NCI-H2081 (cell line): ENCODE measurements around the gene PCDHB8.
"Not testable (repeated sequence)": the region's sequence is repeated elsewhere in the genome, so short reads cannot be mapped to it uniquely, and the experiment has no call there.

Experiments
- DNase-seq, 2 experiments: peaks; one replicate each; lab custom pipeline; 2025; lab: John Stamatoyannopoulos, UW

Gene PCDHB8

DNA sequence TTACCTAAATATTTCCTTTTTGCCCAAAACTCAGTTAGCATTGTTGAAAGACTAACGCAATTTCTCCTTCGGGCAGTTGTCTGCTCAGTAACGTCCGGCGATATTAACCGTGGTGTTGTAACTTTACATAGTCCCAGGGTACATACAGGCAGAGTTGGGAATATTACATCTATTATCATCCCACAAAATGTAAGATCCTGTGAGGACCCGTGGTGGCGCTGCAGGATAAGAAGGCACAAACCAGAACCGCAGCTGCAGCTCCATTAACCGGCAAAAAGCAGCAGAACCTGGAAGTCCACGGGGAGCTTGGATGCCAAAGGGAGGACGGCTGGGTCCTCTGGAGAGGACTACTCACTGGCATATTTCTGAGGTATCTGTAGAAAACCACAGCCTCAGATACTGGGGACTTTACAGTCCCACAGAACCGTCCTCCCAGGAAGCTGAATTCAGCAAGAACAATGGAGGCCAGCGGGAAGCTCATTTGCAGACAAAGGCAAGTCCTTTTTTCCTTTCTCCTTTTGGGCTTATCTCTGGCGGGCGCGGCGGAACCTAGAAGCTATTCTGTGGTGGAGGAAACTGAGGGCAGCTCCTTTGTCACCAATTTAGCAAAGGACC is at the start of gene PCDHB8:
PCDHB8 (plus strand) TSS at position 214 of the 615 bp plus-strand sequence; CDS start at position 459, 245 bp downstream.
- not testable (repeated sequence) for DNase-seq

DNA sequence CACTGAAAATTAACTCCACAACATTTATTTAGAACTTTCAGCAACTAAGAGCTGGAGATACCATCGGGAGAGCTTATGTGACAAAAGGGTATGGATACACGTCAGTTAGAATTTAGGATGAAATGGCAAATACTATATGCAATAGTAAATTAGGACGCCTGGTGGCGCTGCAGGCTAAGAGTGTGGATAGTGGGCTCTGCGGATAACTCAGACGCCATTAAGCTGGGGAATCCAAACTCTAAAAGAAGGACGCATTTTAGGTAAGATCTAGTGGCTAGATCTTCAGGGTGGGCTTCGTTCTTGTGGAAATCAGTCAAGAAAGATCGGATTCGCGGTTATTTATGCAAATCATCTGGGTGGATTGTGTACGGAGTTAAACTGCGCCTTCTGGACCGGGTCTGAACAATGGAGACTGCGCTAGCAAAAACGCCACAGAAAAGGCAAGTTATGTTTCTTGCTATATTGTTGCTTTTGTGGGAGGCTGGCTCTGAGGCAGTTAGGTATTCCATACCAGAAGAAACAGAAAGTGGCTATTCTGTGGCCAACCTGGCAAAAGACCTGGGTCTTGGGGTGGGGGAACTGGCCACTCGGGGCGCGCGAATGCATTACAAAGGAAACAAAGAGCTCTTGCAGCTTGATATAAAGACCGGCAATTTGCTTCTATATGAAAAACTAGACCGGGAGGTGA is 42.4 kb upstream of the PCDHB8 start, which contains the start of gene PCDHB5:
PCDHB5 (plus strand) TSS at position 177 of the 688 bp plus-strand sequence; CDS start at position 406, 229 bp downstream.
- DNase-seq = no peak

DNA sequence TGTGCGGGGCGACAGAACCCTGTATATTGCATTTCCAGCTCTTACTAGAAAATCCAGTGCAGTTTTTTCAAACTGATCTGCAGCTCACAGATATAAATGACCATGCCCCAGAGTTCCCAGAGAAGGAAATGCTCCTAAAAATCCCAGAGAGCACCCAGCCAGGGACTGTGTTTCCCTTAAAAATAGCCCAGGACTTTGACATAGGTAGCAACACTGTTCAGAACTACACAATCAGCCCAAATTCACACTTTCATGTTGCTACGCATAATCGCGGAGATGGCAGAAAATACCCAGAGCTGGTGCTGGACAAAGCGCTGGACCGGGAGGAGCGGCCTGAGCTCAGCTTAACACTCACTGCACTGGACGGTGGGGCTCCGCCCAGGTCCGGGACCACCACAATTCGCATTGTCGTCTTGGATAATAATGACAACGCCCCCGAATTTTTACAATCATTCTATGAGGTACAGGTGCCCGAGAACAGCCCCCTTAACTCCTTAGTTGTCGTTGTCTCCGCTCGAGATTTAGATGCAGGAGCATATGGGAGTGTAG is 41.8 kb upstream of the PCDHB8 start:
- DNase-seq = no peak

DNA sequence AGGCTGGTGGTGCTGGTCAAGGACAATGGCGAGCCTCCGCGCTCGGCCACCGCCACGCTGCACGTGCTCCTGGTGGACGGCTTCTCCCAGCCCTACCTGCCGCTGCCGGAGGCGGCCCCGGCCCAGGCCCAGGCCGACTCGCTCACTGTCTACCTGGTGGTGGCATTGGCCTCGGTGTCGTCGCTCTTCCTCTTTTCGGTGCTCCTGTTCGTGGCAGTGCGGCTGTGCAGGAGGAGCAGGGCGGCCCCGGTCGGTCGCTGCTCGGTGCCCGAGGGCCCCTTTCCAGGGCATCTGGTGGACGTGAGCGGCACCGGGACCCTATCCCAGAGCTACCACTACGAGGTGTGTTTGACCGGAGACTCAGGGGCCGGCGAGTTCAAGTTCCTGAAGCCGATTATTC is 40.2 kb upstream of the PCDHB8 start:
- not testable (repeated sequence) for DNase-seq

DNA sequence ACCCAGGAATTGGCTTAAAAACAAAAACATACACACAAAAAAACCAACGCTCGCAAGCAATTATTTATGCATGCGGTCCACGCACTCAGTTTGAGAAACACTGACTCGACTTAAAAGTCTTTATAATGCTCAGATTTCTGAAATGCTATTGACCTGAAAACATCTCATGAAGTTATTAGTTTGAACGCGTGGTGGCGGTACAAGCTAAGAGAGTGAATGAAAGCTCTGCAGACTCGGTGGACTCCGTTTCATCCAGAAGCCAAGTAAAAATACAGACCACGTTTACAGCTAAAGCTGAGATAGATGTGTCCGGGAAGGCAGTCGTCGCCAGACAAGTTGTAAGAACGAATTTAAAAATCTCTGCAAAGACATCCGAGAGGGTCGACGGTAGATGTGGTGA is 27.8 kb upstream of the PCDHB8 start, which contains the start of gene PCDHB6:
PCDHB6 (plus strand) TSS at position 246 of the 400 bp plus-strand sequence. CDS start 201 bp downstream, outside the sequence.
- DNase-seq = no peak

DNA sequence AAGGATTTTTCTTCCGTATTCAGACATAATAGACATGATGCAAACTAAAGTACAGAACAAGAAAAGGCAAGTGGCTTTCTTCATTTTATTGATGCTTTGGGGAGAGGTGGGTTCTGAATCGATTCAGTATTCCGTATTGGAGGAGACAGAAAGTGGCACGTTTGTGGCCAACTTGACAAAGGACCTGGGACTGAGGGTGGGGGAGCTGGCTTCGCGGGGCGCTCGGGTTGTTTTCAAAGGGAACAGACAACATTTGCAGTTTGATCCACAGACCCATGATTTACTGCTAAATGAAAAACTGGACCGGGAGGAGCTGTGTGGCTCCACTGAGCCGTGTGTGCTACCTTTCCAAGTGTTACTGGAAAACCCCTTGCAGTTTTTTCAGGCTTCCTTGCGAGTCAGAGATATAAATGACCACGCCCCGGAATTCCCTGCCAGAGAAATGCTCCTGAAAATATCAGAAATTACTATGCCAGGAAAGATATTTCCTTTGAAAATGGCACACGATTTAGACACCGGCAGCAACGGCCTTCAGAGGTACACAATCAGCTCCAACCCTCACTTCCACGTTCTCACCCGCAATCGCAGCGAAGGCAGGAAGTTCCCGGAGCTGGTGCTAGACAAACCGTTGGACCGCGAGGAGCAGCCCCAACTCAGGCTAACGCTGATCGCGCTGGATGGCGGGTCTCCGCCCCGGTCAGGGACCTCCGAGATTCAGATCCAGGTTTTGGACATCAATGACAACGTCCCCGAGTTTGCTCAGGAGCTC is 27.2 kb upstream of the PCDHB8 start:
- DNase-seq = no peak

DNA sequence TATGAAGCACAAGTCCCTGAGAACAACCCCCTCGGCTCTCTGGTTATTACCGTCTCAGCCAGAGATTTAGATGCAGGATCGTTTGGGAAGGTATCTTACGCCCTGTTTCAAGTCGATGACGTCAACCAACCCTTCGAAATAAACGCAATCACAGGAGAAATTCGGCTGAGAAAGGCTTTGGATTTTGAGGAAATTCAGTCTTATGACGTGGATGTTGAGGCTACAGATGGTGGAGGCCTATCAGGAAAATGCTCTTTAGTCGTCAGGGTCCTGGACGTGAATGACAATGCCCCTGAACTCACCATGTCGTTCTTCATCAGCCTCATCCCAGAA is 26.6 kb upstream of the PCDHB8 start:
- DNase-seq = no peak

DNA sequence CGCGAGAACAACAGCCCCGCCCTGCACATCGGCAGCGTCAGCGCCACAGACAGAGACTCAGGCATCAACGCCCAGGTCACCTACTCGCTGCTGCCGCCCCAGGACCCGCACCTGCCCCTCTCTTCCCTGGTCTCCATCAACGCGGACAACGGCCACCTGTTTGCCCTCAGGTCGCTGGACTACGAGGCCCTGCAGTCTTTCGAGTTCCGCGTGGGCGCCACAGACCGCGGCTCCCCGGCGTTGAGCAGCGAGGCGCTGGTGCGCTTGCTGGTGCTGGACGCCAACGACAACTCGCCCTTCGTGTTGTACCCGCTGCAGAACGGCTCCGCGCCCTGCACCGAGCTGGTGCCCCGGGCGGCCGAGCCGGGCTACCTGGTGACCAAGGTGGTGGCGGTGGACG is 26.0 kb upstream of the PCDHB8 start:
- not testable (repeated sequence) for DNase-seq

DNA sequence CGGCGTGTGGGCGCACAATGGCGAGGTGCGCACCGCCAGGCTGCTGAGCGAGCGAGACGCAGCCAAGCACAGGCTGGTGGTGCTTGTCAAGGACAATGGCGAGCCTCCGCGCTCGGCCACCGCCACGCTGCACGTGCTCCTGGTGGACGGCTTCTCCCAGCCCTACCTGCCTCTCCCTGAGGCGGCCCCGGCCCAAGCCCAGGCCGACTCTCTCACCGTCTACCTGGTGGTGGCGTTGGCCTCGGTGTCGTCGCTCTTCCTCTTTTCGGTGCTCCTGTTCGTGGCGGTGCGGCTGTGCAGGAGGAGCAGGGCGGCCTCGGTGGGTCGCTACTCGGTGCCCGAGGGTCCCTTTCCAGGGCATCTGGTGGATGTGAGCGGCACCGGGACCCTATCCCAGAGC is 25.5 kb upstream of the PCDHB8 start:
- not testable (repeated sequence) for DNase-seq

DNA sequence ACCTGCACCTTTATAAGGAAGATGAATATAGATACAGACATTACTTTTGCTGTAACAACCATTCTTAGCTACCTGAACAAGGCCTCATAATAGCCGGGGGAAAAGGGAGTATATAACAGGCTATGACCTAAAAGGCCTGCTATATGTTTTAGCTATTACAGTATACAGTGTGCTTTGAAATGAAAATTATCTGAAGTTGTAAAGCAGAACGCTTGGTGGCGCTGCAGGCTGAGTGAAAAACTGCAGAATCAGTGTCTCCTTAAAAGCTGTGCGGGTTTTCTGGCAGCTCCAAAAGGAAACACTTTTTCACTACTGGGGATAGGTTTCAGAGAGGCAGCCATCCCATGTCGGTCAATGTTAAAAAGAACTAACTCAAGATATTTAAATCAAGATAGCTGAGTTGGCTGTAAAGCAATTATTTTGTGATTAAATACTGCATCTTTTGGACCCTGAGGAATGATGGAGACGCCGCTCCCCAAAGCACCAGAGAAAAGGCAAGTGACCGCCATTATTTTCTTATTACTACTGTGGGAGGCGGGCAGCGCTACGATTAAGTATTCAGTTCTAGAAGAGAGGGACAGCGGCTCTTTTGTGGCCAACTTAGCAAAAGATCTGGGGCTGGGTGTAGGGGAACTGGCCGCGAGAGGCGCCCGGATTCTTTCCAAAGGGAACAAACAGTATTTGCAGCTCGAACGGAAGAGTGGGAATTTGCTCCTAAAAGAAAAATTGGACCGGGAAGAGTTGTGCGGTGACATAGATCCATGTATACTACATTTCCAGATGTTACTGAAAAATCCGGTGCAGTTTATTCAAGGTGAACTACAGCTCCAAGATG is 21.8 kb upstream of the PCDHB8 start:
- DNase-seq = peak in 1 of 2 experiments; percentile 12

DNA sequence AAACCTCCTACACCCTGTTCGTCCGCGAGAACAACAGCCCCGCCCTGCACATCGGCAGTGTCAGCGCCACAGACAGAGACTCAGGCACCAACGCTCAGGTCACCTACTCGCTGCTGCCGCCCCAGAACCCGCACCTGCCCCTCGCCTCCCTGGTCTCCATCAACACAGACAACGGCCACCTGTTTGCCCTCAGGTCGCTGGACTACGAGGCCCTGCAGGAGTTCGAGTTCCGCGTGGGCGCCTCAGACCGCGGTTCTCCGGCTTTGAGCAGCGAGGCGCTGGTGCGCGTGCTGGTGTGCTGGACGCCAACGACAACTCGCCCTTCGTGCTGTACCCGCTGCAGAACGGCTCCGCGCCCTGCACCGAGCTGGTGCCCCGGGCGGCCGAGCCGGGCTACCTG is 20.2 kb upstream of the PCDHB8 start:
- not testable (repeated sequence) for DNase-seq

DNA sequence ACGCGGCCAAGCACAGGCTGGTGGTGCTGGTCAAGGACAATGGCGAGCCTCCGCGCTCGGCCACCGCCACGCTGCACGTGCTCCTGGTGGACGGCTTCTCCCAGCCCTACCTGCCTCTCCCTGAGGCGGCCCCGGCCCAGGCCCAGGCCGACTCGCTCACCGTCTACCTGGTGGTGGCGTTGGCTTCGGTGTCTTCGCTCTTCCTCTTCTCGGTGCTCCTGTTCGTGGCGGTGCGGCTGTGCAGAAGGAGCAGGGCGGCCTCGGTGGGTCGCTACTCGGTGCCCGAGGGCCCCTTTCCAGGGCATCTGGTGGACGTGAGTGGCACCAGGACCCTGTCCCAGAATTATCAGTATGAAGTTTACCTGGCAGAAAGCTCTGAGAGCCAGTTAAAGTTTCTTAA is 19.7 kb upstream of the PCDHB8 start:
- not testable (repeated sequence) for DNase-seq

DNA sequence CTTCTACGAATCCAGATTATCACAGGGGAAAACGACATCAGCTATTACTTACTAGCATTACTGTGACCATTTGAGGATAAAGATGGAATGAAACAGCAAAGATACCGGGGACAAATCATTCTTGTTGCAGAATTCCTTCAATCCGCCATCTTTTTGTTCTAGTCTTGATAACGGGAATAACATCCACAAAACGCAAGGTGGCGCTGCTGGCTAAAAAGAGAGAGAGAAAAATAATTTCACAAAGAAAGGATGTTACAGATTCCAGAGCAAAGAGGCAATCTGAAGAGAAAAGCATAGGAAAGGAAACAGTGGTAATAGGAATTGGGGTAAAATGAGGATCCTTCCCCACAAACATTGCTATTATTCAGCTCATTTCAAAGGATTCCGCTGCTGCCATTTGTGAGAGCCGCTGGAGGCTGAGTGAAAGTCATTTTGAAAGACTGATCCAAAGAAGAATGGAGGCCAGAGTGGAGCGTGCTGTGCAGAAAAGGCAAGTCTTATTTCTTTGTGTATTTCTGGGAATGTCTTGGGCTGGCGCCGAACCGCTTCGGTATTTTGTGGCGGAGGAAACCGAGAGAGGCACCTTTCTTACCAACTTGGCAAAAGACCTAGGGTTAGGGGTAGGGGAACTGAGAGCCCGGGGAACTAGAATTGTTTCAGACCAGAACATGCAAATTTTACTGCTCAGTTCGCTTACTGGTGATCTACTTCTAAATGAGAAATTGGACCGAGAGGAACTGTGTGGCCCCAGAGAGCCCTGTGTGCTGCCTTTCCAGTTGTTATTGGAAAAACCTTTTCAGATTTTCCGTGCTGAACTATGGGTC is 5.0 kb upstream of the PCDHB8 start, which contains the start of gene PCDHB7:
PCDHB7 (plus strand) TSS at position 264 of the 824 bp plus-strand sequence; CDS start at position 456, 192 bp downstream.
- peak; percentile 19 to 34 for DNase-seq

DNA sequence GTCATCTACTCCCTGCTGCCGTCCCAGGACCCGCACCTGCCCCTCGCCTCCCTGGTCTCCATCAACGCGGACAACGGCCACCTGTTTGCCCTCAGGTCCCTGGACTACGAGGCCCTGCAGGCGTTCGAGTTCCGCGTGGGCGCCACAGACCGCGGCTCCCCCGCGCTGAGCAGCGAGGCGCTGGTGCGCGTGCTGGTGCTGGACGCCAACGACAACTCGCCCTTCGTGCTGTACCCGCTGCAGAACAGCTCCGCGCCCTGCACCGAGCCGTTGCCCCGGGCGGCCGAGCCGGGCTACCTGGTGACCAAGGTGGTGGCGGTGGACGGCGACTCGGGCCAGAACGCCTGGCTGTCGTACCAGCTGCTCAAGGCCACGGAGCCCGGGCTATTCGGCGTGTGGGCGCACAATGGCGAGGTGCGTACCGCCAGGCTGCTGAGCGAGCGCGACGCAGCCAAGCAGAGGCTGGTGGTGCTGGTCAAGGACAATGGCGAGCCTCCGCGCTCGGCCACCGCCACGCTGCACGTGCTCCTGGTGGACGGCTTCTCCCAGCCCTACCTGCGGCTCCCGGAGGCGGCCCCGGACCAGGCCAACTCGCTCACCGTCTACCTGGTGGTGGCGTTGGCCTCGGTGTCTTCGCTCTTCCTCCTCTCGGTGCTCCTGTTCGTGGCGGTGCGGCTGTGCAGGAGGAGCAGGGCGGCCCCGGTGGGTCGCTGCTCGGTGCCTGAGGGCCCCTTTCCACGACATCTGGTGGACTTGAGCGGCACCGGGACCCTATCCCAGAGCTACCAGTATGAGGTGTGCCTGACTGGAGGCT is 3.1 kb upstream of the PCDHB8 start:
- not testable (repeated sequence) for DNase-seq

DNA sequence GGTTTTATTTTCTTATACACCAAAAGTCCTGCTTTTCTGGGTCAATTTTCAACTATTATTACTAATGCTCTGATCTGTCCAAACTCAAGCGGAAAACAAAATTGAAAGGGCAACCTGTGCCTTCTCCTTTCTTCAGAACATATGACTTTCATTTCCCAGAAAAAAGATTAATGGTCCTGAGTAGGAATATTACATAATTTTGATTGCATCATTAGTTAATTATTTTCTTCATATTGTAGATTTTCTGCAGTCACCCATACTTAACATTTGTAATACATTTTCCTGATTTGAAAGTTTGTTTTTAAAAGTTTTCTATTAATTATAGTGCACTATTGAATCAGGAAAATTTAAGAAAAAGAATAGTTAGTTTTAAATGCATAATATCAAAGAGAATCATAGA is 1.7 kb upstream of the PCDHB8 start:
- no peak for DNase-seq

DNA sequence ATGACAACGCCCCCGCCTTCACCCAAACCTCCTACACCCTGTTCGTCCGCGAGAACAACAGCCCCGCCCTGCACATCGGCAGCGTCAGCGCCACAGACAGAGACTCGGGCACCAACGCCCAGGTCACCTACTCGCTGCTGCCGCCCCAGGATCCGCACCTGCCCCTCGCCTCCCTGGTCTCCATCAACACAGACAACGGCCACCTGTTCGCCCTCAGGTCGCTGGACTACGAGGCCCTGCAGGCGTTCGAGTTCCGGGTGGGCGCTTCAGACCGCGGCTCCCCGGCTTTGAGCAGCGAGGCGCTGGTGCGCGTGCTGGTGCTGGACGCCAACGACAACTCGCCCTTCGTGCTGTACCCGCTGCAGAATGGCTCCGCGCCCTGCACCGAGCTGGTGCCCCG is 1.8 kb downstream of the PCDHB8 start:
- DNase-seq = not testable (repeated sequence)

DNA sequence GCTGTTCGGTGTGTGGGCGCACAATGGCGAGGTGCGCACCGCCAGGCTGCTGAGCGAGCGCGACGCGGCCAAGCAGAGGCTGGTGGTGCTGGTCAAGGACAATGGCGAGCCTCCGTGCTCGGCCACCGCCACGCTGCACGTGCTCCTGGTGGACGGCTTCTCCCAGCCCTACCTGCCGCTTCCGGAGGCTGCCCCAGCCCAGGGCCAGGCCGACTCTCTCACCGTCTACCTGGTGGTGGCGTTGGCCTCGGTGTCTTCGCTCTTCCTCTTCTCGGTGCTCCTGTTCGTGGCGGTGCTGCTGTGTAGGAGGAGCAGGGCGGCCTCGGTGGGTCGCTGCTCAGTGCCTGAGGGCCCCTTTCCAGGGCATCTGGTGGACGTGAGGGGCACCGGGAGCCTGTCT is 2.3 kb downstream of the PCDHB8 start:
- not testable (repeated sequence) for DNase-seq

DNA sequence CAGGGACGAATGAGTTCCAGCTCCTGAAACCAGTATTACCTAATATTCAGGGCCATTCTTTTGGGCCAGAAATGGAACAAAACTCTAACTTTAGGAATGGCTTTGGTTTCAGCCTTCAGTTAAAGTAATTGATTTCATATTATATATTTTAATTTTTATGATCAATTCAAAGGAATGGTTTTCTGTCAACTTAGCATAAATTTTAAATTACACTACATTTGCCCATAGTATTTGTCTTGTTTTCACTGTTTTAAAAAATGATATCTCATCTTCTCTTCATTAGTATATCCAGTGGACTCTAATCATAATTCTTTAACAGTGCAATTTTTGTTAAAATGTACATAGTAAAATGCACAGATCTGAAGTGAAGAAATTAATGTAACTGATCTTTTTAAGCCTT is 2.7 kb downstream of the PCDHB8 start:
- DNase-seq = no peak

DNA sequence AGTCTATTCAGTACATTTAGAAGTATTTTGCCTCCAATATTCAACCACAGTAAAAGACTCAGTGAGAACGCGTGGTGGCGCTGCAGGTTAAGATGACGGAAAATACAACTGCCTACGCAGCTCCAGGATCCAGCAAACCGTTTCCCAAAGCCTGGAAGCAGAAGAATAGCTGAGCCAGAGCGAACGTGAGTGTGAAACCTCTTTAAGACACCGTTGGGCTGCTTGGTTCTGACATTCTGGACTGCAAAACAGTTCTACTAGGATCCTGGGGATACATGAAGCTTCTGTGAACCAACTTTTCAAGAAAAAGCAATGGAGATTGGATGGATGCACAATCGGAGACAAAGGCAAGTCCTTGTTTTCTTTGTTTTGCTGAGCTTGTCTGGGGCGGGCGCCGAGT is 4.7 kb downstream of the PCDHB8 start, which contains the start of gene PCDHB16:
PCDHB16 (plus strand) TSS at position 140 of the 400 bp plus-strand sequence; CDS start at position 313, 173 bp downstream.
- peak; percentile 51 to 67 for DNase-seq
